Measurements from ENCODE around the gene TTC1. TPM values are rescaled to one million over a fixed set of nuclear protein-coding genes. Genes with fewer than 3 reads are reported as not detected.

Gene TTC1
- total RNA-seq, 1 experiment from 2014 or later = 101 TPM

DNA sequence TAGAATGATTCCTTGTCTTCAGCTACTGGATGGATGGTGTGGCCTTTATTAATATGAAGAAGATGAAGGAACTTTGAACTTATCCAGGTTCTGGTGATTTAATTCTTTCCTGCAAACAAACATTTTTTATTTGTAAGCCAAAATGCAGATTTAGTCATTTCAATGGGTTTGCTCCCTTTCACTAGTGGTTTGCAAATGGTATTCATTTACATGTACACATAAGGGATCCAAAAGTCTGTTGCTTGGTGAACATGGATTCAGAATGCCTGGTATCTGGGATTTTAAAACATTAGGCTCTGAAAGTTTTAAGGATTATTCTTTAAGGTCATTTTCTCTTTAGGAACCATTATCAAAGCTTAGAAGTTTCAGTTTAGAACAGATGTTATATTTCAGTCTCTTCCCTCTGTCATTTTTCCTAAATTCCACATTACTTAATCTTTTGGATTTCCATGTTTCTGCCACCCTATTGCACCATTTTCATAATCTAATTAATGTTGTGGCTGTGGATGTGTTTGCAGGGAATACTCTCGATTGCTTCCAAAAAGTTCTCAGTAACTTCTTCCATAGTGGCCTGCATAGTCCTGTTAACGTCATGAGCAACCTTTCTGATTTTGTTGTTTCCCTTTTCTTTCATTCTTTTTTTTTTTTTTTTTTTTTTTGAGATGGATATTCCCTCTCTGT is 10.1 kb downstream of the TTC1 start:
- Histone ChIP-seq H3K27ac (no peak overlapping the region), H3K4me1 (replicated peaks) (peaks cover 23% of the 10 kb centered on the region), H3K36me3 (peaks cover 62% of the 10 kb centered on the region), H3K9me3 (replicated peaks) (no peaks in the 10 kb centered on the region), H3K27me3 (replicated peaks) (no peaks in the 10 kb centered on the region), H3K4me3 (no peak overlapping the region)
- no peak for DNase-seq (ENCODE audit: low read depth in 1 of 2, low spot score in 2 of 2)

DNA sequence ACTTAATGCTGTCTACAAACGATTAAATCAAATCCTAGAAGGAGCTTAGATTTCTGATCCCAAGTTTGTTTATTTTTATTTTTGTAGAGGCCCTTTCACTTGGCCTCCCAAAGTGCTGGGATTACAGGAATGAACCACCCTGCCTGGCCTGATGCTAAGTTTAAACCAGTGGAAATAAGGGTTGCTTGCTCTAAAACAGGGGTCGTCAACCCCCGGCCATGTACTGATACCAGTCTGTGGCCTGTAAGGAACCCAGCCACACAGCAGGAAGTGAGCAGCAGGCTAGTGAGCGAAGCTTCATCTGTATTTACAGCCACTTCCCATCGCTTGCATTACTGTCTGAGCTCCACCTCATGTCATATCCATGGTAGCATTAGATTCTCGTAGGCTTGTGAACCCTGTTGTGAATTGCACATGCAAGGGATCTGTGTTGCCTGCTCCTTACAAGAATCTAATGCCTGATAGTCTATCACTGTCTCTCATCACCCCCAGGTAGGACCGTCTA is 11.4 kb downstream of the TTC1 start:
- Histone ChIP-seq H3K27me3 (replicated peaks) (no peaks in the 10 kb centered on the region), H3K27ac (no peak overlapping the region), H3K4me1 (replicated peaks) (peaks cover 23% of the 10 kb centered on the region), H3K9me3 (replicated peaks) (no peaks in the 10 kb centered on the region), H3K36me3 (peaks cover 54% of the 10 kb centered on the region), H3K4me3 (no peak overlapping the region)
- DNase-seq (ENCODE audit: low read depth in 1 of 2, low spot score in 2 of 2) = peak in 1 of 2 experiments; percentile 50

DNA sequence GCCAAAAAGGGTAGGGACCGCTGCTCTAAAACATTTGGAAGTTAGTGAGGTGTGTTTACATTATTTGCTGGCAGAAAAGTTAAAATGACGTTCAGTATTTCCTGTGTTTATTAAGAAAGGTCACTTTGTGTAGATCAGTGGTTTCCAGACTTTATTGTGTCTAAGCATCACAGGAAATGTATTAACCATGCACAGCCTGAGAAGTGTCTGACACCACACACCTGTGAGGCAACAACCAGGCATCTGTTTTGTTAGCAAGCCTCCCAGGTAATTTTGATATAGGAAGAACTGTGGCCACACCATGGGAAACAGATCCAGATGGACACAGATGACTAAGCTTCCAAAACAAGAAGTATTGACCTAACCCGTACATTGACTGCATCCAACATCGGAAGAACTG is 12.0 kb downstream of the TTC1 start:
- peak in 1 of 2 experiments; percentile 62 for DNase-seq (ENCODE audit: low read depth in 1 of 2, low spot score in 2 of 2)
- peaks cover 23% of the 10 kb centered on the region for H3K4me1 ChIP-seq (replicated peaks)
- no peak overlapping the region for H3K27ac ChIP-seq
- no peaks in the 10 kb centered on the region for H3K27me3 ChIP-seq (replicated peaks)
- H3K9me3 ChIP-seq (replicated peaks) = no peaks in the 10 kb centered on the region
- H3K4me3 ChIP-seq = no peak overlapping the region
- peaks cover 51% of the 10 kb centered on the region for H3K36me3 ChIP-seq

DNA sequence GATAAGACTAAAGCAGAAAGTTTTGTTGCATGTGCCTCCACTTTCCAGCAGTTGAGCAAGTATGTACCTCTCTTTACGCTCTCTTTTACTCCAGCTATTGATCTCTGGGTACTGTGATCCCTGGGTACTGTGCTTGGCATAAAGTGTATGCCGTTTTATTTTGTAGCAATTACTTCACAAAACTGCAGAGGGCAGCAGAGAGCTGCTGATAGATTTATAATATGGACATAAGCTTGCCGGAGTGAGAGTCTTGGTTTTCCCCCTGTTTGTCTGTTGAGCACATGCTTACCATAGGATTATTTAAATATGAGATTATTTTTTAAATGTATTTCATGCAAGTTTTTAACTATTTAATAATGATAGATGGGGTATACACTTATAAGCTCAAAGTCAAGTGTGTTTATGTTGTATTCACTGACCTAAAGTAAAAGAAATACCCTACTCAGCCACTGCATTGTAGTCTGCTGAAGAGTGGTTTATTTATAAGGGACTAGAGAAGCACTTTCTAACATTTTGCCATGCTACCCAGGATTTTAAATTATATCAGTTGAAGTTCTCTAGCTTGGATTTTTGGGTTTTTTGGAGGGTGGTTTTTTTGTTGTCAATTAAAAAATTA is 13.0 kb downstream of the TTC1 start:
- no peak overlapping the region for H3K27ac ChIP-seq
- peaks cover 50% of the 10 kb centered on the region for H3K36me3 ChIP-seq
- DNase-seq (ENCODE audit: low read depth in 1 of 2, low spot score in 2 of 2) = peak; percentile 59 to 70

DNA sequence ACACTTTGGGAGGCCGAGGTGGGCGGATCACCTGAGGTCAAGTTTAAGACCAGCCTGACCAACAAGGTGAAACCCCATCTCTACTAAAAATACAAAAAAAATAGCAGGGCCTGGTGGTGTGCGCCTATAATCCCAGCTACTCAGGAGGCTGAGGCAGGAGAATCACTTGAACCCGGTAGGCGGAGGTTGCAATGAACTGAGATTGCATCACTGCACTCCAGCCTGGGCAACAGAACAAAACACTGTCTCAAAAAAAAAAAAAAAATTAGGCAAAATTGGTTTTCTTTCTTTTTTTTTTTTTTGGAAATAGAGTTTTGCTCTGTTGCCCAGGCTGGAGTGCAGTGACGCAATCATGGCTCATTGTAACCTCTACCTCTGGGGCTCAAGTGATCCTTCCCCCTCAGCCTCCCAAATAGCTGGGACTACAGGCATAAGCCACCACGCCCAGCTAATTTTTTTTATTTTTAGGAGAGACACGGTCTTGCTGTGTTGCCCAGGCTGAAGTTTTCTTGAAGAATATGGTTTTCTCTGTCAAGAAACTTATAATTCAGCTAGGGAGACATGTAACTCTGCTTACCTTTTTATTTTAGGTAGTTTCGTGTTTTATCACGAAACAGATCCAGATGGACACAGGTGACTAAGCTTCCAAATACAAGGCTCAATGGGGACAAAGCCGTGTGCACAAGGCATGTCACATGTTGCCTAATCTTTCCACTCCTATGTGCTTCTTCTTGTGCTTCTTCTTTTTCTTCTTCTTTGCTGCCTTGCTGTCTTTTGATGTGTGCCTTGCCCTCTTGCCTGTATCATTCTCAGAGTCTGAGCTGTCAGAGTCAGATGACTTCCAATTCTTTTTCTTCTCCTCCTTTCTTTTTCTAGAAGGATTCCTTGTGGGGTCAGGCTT is 14.3 kb downstream of the TTC1 start:
- Histone ChIP-seq H3K9me3 (replicated peaks) (no peaks in the 10 kb centered on the region), H3K4me1 (replicated peaks) (peaks cover 23% of the 10 kb centered on the region), H3K36me3 (peaks cover 43% of the 10 kb centered on the region), H3K4me3 (no peak overlapping the region), H3K27ac (no peak overlapping the region), H3K27me3 (replicated peaks) (no peaks in the 10 kb centered on the region)
- no peak for DNase-seq (ENCODE audit: low read depth in 1 of 2, low spot score in 2 of 2)

More for the DNA sequence above, 13.0 kb downstream of the TTC1 start:
- no peaks in the 10 kb centered on the region for H3K9me3 ChIP-seq (replicated peaks)
- peaks cover 23% of the 10 kb centered on the region for H3K4me1 ChIP-seq (replicated peaks)
- H3K4me3 ChIP-seq = no peak overlapping the region
- no peaks in the 10 kb centered on the region for H3K27me3 ChIP-seq (replicated peaks)

DNA sequence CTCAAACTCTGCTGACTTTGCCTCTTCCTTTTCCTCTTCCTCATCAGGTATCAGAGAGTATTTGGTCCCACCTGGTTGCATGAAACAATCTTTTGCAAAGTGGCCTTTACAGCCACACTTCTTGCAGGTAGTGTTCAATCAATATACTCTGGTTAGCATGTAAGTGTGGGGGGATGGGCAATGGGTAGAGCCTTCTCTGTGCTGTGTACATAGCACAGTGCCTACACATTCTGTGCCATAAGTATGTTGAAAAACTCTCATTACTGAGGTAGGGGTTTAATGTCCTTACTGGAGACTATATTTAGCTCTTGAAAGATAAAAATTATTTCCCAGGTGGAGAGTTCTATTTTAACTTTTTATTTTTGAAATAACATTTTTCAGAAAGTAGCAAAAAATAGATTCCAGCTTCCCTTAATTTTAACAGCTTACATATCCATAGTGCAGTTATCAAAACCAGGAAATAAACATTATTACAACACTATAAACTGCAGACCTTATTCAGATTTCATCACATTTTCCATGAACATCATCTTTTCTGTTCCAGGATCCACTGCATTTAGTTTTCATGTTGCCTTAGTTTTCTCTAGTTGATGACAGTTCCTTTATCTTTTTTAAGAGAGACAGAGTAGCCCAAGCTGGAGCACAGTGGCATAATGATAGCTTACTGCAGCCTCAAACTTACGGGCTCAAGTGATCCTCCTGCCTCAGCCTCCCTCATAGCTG is 15.1 kb downstream of the TTC1 start:
- Histone ChIP-seq H3K4me1 (replicated peaks) (peaks cover 23% of the 10 kb centered on the region), H3K27me3 (replicated peaks) (no peaks in the 10 kb centered on the region), H3K9me3 (replicated peaks) (no peaks in the 10 kb centered on the region), H3K27ac (no peak overlapping the region), H3K36me3 (peaks cover 39% of the 10 kb centered on the region), H3K4me3 (no peak overlapping the region)
- no peak for DNase-seq (ENCODE audit: low read depth in 1 of 2, low spot score in 2 of 2)

DNA sequence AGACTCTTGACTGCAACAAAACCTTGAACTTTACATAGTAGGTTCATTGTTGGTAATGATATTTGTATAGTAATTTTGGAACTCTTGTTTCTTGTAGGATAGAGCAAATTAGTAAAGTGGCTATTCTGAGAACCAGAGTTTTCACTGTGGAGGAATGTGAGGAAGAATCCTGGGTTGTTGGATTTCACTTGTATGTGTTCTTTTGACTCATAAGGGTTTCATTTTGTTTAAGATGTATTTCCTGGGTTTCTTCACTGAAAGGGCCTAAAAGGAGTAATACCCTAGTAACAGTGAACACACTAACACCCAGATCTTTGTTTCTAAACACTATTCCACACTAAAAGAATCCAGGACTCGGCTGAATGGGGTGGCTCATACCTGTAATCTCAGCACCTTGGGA is 20.1 kb downstream of the TTC1 start:
- Histone ChIP-seq H3K27ac (no peak overlapping the region), H3K36me3 (peaks cover 33% of the 10 kb centered on the region), H3K4me1 (replicated peaks) (peaks cover 13% of the 10 kb centered on the region)

DNA sequence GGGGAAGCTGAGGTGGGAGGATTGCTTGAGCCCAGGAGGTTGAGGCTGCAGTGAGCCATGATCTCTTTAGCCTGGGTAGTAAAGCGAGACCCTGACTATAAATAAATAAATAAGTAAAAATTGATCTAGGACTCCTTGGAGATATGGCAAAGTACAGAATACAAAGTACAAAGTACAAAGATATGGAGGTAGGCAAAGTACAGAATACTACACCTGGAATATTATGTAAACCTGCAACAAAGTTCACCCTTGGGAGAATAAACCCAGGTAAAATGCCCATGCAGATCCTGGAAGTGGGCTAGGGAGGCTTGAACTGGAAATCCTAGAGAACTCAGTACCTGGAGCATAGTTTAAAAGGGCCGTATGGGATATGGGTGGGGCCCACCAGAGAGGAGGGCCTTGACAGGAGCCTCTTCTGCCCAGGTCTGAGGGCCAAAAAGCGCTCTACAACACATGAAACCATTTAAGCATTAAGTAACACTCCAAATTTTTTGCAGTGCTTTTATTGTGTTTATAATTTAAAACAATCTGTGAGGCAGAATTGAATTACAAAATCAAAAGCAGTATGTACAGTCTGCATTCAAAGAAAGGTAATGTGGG is 20.7 kb downstream of the TTC1 start:
- Histone ChIP-seq H3K4me1 (replicated peaks) (peaks cover 13% of the 10 kb centered on the region), H3K27ac (no peak overlapping the region), H3K4me3 (no peak overlapping the region), H3K27me3 (replicated peaks) (no peaks in the 10 kb centered on the region), H3K9me3 (replicated peaks) (no peaks in the 10 kb centered on the region), H3K36me3 (peaks cover 39% of the 10 kb centered on the region)
- DNase-seq (ENCODE audit: low read depth in 1 of 2, low spot score in 2 of 2) = no peak

More for the DNA sequence above, 20.1 kb downstream of the TTC1 start:
- Histone ChIP-seq H3K27me3 (replicated peaks) (no peaks in the 10 kb centered on the region), H3K9me3 (replicated peaks) (no peaks in the 10 kb centered on the region), H3K4me3 (no peak overlapping the region)
- no peak for DNase-seq (ENCODE audit: low read depth in 1 of 2, low spot score in 2 of 2)

DNA sequence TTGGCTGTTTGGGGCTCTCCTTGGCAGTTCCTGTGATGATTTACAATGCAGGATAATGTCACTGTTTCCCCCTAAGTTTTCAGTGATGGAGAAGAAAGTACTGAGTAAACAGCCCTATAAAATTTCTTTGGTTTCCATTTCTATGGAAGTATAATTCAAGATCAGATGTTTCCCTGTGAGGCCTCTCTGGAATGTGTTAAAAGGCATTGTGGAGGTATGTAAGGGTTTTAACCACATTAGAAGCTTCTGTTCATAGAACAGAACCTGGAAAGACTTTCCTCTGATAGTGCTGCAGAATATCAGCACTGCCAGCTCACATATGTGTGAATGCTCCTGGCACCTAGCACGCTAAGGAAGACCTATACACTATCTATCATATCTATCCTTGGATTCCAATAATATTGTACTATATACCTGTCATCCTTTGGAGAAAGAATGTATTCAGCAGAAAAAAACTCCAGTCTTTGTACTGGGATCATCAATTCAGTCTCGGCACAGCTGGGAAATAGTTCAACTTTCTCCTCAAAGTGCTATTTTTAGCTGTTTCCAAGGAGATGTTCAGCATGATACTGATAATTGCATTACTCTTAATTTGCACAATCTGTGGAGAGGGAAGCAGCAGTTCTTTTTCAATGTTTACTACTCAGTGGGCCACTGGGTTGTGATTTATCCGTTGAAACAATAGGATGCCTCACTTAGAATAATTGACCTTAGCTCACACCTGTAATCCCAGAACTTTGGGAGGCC is 21.9 kb downstream of the TTC1 start:
- no peak overlapping the region for H3K27ac ChIP-seq
- peak in 1 of 2 experiments; percentile 38 for DNase-seq (ENCODE audit: low read depth in 1 of 2, low spot score in 2 of 2)

DNA sequence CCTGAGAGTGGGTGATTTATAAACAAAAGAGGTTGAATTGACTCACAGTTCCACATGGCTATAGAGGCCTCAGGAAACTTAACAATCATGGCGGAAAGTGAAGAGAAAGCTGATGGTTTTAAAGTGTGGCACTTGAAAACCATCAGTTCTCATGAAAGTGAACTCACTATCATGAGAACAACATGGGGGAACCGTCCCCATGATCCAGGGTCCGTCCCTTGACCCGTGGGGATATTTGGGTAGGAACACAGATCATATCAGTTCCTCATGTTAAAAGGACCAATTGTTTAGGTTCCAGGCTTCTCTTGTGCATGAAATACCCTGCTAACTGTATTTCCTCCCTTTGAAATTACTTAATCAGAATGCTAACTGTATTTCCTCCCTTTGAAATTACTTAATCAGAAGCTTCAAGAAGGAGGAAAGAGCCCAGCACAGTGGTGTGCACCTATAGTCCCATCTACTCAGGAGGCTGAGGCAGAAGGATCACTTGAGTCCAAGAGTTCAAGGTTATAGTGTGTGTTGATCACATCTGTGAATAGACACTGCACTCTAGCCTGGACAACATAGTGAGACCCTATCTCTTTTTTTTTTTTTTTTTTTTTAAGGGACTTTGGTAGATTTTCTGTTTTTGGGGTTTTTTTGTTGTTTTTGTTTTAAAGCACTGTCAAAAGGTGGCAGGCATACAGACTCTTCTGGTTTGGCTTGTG is 24.8 kb downstream of the TTC1 start:
- no peak for DNase-seq (ENCODE audit: low read depth in 1 of 2, low spot score in 2 of 2)
- H3K9me3 ChIP-seq (replicated peaks) = no peaks in the 10 kb centered on the region
- H3K27me3 ChIP-seq (replicated peaks) = no peaks in the 10 kb centered on the region
- no peak overlapping the region for H3K4me3 ChIP-seq
- H3K36me3 ChIP-seq = peaks cover 61% of the 10 kb centered on the region
- H3K4me1 ChIP-seq (replicated peaks) = peaks cover 13% of the 10 kb centered on the region
- H3K27ac ChIP-seq = no peak overlapping the region

More for the DNA sequence above, 21.9 kb downstream of the TTC1 start:
- Histone ChIP-seq H3K27me3 (replicated peaks) (no peaks in the 10 kb centered on the region), H3K4me1 (replicated peaks) (peaks cover 13% of the 10 kb centered on the region), H3K9me3 (replicated peaks) (no peaks in the 10 kb centered on the region), H3K4me3 (no peak overlapping the region), H3K36me3 (peaks cover 45% of the 10 kb centered on the region)

DNA sequence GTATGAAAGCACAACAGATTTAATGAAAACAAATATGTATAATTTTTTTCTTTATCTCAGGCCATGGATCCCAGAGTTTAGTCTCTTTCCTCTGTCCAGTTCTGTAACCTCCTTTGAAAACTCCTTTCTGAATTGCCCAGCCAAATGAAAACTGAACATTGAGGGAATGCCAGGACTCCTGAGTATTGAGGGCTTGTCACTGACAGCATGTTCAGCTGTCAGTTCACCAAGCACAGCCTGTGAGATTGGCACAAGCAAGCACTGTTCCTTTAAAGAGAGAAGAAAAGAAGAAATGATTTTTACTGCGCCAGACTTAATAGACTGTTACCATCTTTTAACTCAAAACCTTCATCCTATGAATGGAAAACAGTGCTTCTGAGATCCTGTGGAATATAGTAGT is 27.3 kb downstream of the TTC1 start:
- Histone ChIP-seq H3K4me1 (replicated peaks) (peaks cover 9% of the 10 kb centered on the region), H3K27ac (no peak overlapping the region), H3K9me3 (replicated peaks) (no peaks in the 10 kb centered on the region), H3K27me3 (replicated peaks) (no peaks in the 10 kb centered on the region), H3K4me3 (no peak overlapping the region), H3K36me3 (peaks cover 62% of the 10 kb centered on the region)
- no peak for DNase-seq (ENCODE audit: low read depth in 1 of 2, low spot score in 2 of 2)

DNA sequence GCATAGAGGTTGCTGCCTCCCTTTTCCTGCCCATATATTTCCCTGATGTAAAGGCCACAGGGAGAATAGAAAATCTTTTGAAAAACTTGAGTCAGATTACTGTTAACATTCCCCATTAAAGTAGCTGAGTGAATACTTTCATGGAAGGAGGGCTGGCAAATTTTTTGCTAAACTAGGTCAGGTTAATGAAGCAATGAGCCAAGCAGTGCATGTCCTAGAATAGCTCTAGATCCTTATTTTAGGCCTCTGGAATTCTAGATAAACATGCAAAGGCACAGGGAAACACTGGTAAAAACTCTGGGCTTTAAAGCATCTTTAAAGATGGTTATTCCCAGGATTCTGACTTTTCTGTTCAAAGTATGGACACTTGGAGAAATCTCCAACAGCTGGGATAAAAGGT is 27.9 kb downstream of the TTC1 start:
- H3K9me3 ChIP-seq (replicated peaks) = no peaks in the 10 kb centered on the region
- H3K27ac ChIP-seq = no peak overlapping the region
- peaks cover 64% of the 10 kb centered on the region for H3K36me3 ChIP-seq
- H3K4me3 ChIP-seq = no peak overlapping the region
- no peak for DNase-seq (ENCODE audit: low read depth in 1 of 2, low spot score in 2 of 2)
- peaks cover 9% of the 10 kb centered on the region; the same call in 1 of the 2 replicates for H3K4me1 ChIP-seq (replicated peaks)
- no peaks in the 10 kb centered on the region for H3K27me3 ChIP-seq (replicated peaks)
